ENCODE measurements around the gene ERCC6L2. TPM values are rescaled to one million over a fixed set of nuclear protein-coding genes. Genes with fewer than 3 reads are reported as not detected.

The ERCC6L2 gene
- total and polyA plus RNA-seq, 2 of the 8 experiments (the other 6 are each of a cell fraction or from before 2014, with no cell fraction given), result 9.8 to 50.0 TPM

- no peak for TF ChIP-seq MAFK (IDR thresholded peaks at IDR 0.05; ENCODE audit: low read depth, low read length)
- TF ChIP-seq TAF7 (optimal IDR thresholded peaks at IDR 0.05; ENCODE audit: borderline replicate concordance, low read depth, low read length), result no peak
- no peak for TF ChIP-seq CREB1 (IDR thresholded peaks at IDR 0.05)
Measured at GRCh38 chr9:96015876-96016686, 140.6 kb downstream of the ERCC6L2 start (continued).

Small RNA genes lying within 50 kb of the gene (small RNA-seq; reads per million reads assigned to genes)
- gene RNA5SP289 (ENCODE audit: insufficient read depth) (not detected), gene RNU2-46P (ENCODE audit: insufficient read depth) (not detected)
